Left ventricle myocardium inferior (tissue), 1 donor: ENCODE measurements around the gene MFSD6. TPM values are rescaled to one million over a fixed set of nuclear protein-coding genes. Genes with fewer than 3 reads are reported as not detected.
A peak's percentile ranks its signal among the peaks of the same experiment; 100 is the strongest.

ENCODE experiments used
- DNase-seq: peaks from one replicate; pipeline ENCODE4 v3.0.0-alpha.2; 2020
- H3K27ac ChIP-seq: fragments of 200-600 bp; replicated peaks from 2 replicates; pipeline ENCODE4 v1.8.0; 2021
- H3K27me3 ChIP-seq: fragments of 200-600 bp; 2 replicates; pipeline ENCODE4 v1.8.0; 2021; ENCODE audit warnings: low read depth
- H3K36me3 ChIP-seq: fragments of 200-600 bp; 2 replicates; pipeline ENCODE4 v1.8.0; 2021
- H3K4me1 ChIP-seq: fragments of 200-600 bp; 2 replicates; pipeline ENCODE4 v1.8.0; 2021
- H3K4me3 ChIP-seq: fragments of 200-600 bp; 2 replicates; pipeline ENCODE4 v1.8.0; 2021; ENCODE audit warnings: mild to moderate bottlenecking, moderate library complexity
- H3K9me3 ChIP-seq: fragments of 200-600 bp; replicated peaks from 2 replicates; pipeline ENCODE4 v1.8.0; 2021
- CTCF ChIP-seq: fragments of 200-600 bp; IDR thresholded peaks from 2 replicates; pipeline ENCODE4 v1.8.0; 2021; ENCODE audit warnings: antibody characterized with exemption, mild to moderate bottlenecking, borderline replicate concordance
- intact Hi-C: fragments of 100-400 bp; cut with micrococcal nuclease; formaldehyde crosslinking; loops from one replicate; pipeline ENCODE4 v1.11.0; 2022
- total RNA-seq: library from RNA; stranded (reverse); fragmentation: NEBNext Ultra II Directional; extraction: Animal tissue kit (Norgen Biotek cat#: 25700); gene quantifications from one replicate; pipeline ENCODE4 v1.2.1, GENCODE V29; 2021
- donor health status: DM: no; HTN: yes; CAD: no; lungs with severe emphysema.

MFSD6 gene
- total RNA-seq, 1 donor from 2014 or later = 21.4 TPM

DNA sequence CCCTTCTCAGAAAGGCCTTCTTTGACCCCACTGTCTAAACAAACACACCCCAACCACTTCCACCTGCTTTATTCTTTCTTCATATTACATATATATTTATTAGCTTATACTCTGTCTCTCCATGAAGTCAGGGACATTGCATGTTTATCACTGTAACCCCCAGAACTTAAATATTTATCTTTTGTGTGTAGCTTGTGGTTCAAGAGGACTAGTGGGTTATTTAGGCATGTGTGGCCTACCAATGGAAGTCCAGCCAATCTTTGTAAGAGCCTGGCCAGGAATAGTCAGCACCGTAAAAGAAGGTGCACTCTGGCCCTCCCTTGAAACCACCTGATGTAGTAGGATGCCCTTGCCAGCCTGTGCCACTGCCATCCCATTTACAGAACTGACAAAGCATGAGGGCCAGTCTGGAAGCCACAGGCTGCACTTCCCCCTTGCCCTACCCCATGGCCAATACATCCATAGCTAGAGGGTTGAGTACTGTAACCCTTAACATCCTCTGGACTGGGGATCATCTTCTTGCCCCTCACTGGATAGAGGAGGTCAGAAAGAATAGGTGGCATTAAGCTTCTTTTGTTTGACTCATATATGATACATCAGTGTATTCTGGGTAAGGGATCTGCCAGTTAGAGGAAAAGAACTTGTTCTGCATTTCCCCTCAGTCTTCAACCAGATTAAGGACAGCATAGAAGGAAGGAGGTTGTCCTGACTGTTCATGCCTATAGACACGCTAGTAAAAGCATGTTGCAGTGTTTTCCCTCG is 121.5 kb downstream of the MFSD6 start:
- no peaks in the 10 kb centered on the region for H3K27me3 ChIP-seq
- no peaks in the 10 kb centered on the region for H3K9me3 ChIP-seq
- H3K27ac ChIP-seq = peak overlapping the region; percentile 40
- no peaks in the 10 kb centered on the region for H3K36me3 ChIP-seq
- no peak for DNase-seq
- H3K4me3 ChIP-seq = no peak overlapping the region
- no peak for TF ChIP-seq CTCF
- intact Hi-C loops = loop anchor here (5.0 kb wide), 1 partner anchor 123 kb away; no protein-coding TSS in a partner anchor
- peaks cover 35% of the 10 kb centered on the region for H3K4me1 ChIP-seq

DNA sequence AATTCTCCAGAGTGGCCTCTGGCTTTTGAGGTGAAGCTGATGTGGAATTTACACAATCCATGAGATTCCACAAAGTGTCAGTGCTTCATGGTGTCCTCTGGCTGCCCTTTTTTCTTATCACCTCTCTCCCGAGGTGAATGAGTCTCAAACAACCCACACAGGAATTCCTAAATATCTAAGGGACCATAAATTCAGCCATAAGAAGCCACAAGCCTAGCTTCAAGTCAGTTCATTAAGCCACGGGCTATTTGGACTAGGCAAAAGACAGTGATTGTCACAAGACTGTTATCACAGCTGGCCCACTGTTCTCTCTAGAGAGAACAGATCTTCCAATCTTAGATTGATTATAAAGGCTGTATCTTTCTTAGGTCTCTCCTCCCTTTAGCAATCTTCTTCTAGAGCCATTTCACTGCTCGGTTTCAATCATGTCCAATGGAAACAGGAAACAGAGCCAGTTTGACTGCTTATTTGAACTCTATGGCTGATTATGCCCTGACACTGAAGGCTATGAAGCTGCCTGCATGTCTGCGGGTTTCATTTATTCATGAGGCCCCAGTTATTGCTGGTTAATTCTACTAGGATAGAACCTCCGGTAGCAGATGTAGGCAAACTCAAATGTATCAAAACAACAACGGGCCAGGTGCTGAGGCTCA is 122.2 kb downstream of the MFSD6 start:
- no peak for DNase-seq
- Histone ChIP-seq H3K9me3 (no peaks in the 10 kb centered on the region), H3K36me3 (no peaks in the 10 kb centered on the region), H3K4me1 (peaks cover 41% of the 10 kb centered on the region), H3K27ac (peak overlapping the region; percentile 40), H3K4me3 (no peak overlapping the region), H3K27me3 (no peaks in the 10 kb centered on the region)
- intact Hi-C loops = loop anchor here (5.0 kb wide), 1 partner anchor 122 kb away; no protein-coding TSS in a partner anchor
- TF ChIP-seq CTCF = no peak

- H3K4me1 ChIP-seq = peaks cover 49% of the 10 kb centered on the region
These were observed 124.4 kb downstream of the MFSD6 start for GRCh38 chr2:190532581-190532980.

DNA sequence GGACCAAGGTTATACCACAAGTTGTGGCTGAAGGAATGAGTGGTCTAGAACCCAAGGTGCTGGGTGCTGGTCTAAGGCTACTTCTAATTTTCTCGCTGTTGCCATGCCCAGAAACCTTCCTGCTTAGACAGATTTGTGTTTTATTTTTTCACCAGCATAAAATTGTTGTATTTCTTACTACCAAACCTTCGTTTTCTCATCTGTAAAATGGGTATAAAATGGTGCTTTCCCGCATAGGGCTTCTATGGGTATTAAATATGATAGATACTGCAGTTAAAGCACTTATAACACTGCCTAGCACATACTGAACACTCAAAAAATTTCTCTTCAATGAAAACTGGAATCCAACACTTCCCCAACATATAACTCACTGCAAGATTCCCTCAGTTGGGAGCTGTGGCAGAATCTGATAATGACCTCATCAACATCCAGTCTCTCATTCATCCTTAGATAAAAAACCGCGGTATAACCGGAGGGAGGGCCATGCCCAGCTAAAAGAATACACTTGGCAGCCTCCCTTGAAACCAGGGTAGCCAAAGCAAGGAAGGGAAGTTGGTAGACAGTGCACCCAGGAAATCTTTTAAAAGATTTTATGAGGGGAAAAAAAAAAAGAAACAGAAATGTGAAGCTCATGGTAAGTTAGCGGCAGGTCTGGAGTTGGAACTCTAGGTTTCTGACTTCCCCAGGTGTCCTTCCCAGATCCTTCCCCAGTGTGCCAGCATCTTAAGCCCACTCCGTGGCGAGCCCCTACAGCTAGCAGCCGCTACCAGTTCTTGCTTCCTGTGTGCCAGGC is 125.2 kb downstream of the MFSD6 start:
- intact Hi-C loops = loop anchor here (5.0 kb wide), 1 partner anchor 119 kb away; no protein-coding TSS in a partner anchor
- no peak for DNase-seq
- no peaks in the 10 kb centered on the region for H3K36me3 ChIP-seq
- peaks cover 49% of the 10 kb centered on the region for H3K4me1 ChIP-seq
- H3K9me3 ChIP-seq = peaks cover 19% of the 10 kb centered on the region
- TF ChIP-seq CTCF = no peak
- no peaks in the 10 kb centered on the region for H3K27me3 ChIP-seq
- peak overlapping the region; percentile 98 for H3K27ac ChIP-seq
- peak overlapping the region; percentile 81 for H3K4me3 ChIP-seq

More at GRCh38 chr2:190532581-190532980, 124.4 kb downstream of the MFSD6 start:
- Histone ChIP-seq H3K36me3 (no peaks in the 10 kb centered on the region), H3K27ac (no peak overlapping the region), H3K9me3 (peaks cover 11% of the 10 kb centered on the region), H3K27me3 (no peaks in the 10 kb centered on the region), H3K4me3 (no peak overlapping the region)
- intact Hi-C loops = loop anchor here (5.0 kb wide), 1 partner anchor 120 kb away; no protein-coding TSS in a partner anchor
- no peak for TF ChIP-seq CTCF
- no peak for DNase-seq

DNA sequence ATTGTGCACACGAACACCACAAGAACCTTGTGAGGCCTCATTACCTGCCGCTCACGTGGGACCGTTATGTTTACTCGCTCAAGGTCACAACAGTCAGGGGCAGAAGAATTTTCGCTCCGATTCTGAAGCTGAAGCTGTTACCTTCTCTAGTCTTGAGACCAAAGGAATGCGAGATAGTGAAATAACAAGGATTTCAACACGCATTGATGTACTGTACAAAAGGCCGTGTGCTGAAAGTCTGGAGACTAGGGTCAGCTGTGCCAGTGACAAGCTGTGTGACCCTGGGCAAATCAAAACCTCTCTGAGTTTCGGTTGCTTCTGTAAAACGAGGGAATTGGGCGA is 125.8 kb downstream of the MFSD6 start:
- intact Hi-C loops = loop anchor here (5.0 kb wide), 1 partner anchor 118 kb away; no protein-coding TSS in a partner anchor
- peaks cover 25% of the 10 kb centered on the region for H3K9me3 ChIP-seq
- H3K27me3 ChIP-seq = no peaks in the 10 kb centered on the region
- peak overlapping the region; percentile 98 for H3K27ac ChIP-seq
- peaks cover 49% of the 10 kb centered on the region for H3K4me1 ChIP-seq
- no peaks in the 10 kb centered on the region for H3K36me3 ChIP-seq
- DNase-seq = no peak
- TF ChIP-seq CTCF = no peak
- H3K4me3 ChIP-seq = peak overlapping the region; percentile 81
